Activated B cell treated with CpG ODN at 0.5 μM for 24 hours (primary cell): ENCODE results near the gene GPR107. TPM values are rescaled to one million over a fixed set of nuclear protein-coding genes. Genes with fewer than 3 reads are reported as not detected.

Experiments used
- ATAC-seq: fragments of 200-7000 bp; cut with Tn5 transposase; one replicate; pipeline ENCODE4 v1.10.0; 2021; ENCODE audit warnings: low read depth, mild to moderate bottlenecking, moderate library complexity
- CTCF ChIA-PET: fragments of 350-600 bp; sonication (Branson Sonifier 250); formaldehyde crosslinking; loops from one replicate; lab custom pipeline; 2021; ENCODE audit warnings: antibody characterized with exemption; lab: Charles Lee
- POLR2A ChIA-PET: fragments of 350-600 bp; sonication (Branson Sonifier 250); formaldehyde crosslinking; loops from one replicate; lab custom pipeline; 2021; ENCODE audit warnings: antibody characterized with exemption; lab: Charles Lee
- DNase-seq: peaks from one replicate; pipeline ENCODE4 v3.0.0; 2022
- H3K27ac Mint-ChIP-seq: one replicate; pipeline ENCODE4 v1.8.0; 2020; ENCODE audit warnings: mixed read lengths
- H3K27me3 Mint-ChIP-seq: one replicate; pipeline ENCODE4 v1.8.0; 2021; ENCODE audit warnings: mixed read lengths
- H3K36me3 Mint-ChIP-seq: one replicate; pipeline ENCODE4 v1.8.0; 2021; ENCODE audit warnings: low read depth, mixed read lengths
- H3K4me1 Mint-ChIP-seq: one replicate; pipeline ENCODE4 v1.8.0; 2021; ENCODE audit warnings: mixed read lengths
- H3K4me3 Mint-ChIP-seq: one replicate; pipeline ENCODE4 v1.8.0; 2020; ENCODE audit warnings: mild to moderate bottlenecking, mixed read lengths
- H3K9me3 Mint-ChIP-seq: one replicate; pipeline ENCODE4 v1.8.0; 2020; ENCODE audit warnings: mixed read lengths
- intact Hi-C: fragments of 100-400 bp; cut with micrococcal nuclease; formaldehyde crosslinking; loops from one replicate; pipeline ENCODE4 v1.15.1; 2024
- total RNA-seq: library from RNA; stranded (reverse); gene quantifications from 2 replicates; pipeline ENCODE4 v1.2.3, GENCODE V29; 2022
- TF ChIP-seq, protein P1 (sequence below): fragments of 200-600 bp; IDR thresholded peaks from one replicate; pipeline ENCODE4 v1.8.0; 2022; ENCODE audit warnings: antibody characterized with exemption, mild to moderate bottlenecking

Gene GPR107
- total RNA-seq, 1 donor from 2014 or later: 19.6 TPM

DNA sequence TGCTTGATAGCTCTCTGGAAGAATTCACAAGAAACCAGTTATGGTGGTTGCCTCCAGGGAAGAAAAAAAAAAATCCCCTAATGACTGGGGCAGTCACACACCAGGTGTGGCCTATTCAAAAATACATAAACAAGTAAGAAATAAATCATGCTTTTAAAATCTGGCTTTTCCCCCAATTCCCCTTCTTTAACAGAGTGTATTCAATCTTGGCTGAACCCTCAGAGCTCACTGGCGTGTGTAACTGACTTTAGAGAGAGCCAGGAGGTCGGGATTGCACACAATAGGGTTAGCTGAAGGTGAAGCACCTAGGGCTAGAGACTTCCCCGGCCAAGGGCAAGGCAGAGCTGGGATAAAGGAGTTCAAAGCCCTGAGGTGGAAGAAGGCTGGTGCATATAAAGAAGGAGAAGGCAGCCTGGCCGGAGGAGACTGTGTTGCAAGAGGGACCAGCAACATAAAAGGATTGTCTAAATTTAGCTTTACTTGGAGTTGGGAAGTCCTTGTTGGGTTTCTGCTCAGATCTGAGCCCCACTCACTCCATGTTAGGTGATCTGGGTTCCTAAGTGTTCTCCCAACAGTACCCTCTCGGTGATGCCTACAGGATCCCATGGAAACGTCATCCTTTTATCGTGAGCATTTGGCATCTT is 30.4 kb upstream of the GPR107 start:
- ATAC-seq (peak; percentile 78), DNase-seq (no peak)
- Mint-ChIP-seq H3K36me3 (peaks cover 71% of the 10 kb centered on the region), H3K9me3 (no peaks in the 10 kb centered on the region), H3K27me3 (no peaks in the 10 kb centered on the region), H3K27ac (peak overlapping the region; percentile 98), H3K4me1 (peaks cover 98% of the 10 kb centered on the region), H3K4me3 (peak overlapping the region; percentile 85)
- POLR2A ChIA-PET: interaction anchor here (0.6 to 27.3 kb wide), 15 partner anchors 4 to 138 kb away, joined by 3 to 1209 read pairs (median 10); partner anchors contain the start of genes FNBP1 and GPR107
- CTCF ChIA-PET: interaction anchor here (0.6 to 1.3 kb wide), 5 partner anchors 11 to 68 kb away, joined by 3 to 4 read pairs (median 3); no protein-coding TSS in a partner anchor
- intact Hi-C loops: loop anchor here (1.0 to 10.0 kb wide), 7 partner anchors 11 to 1702 kb away; no protein-coding TSS in a partner anchor
- TF ChIP-seq, protein P1, sequence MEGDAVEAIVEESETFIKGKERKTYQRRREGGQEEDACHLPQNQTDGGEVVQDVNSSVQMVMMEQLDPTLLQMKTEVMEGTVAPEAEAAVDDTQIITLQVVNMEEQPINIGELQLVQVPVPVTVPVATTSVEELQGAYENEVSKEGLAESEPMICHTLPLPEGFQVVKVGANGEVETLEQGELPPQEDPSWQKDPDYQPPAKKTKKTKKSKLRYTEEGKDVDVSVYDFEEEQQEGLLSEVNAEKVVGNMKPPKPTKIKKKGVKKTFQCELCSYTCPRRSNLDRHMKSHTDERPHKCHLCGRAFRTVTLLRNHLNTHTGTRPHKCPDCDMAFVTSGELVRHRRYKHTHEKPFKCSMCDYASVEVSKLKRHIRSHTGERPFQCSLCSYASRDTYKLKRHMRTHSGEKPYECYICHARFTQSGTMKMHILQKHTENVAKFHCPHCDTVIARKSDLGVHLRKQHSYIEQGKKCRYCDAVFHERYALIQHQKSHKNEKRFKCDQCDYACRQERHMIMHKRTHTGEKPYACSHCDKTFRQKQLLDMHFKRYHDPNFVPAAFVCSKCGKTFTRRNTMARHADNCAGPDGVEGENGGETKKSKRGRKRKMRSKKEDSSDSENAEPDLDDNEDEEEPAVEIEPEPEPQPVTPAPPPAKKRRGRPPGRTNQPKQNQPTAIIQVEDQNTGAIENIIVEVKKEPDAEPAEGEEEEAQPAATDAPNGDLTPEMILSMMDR: no peak

DNA sequence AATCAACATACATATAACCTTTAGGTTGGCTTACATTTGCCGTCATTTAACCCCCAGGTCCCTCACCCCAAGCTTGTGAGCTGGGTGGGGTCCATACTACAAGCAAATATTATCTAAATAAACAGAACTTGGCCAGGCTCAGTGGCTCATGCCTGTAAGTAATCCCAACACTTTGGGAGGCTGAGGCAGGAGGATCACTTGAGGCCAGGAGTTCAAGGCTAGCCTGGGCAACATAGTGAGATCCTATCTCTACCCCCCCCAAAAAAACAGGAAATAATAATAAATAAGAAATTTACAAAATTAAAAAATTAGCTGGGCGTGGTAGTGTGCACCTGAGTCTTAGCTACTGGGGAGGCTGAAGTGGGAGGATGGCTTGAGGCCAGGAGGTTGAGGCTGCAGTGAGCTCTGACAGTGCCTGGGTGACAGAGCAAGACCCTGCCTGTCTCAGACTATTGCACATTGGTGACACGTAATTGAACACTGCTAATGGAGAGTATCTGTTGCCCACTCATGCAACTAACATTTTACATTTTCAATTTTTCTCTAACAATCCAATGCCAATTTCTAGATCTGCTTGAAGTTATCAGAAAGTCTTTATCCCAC is 29.6 kb upstream of the GPR107 start:
- POLR2A ChIA-PET: interaction anchor here (1.5 to 27.3 kb wide), 10 partner anchors 5 to 139 kb away, joined by 7 to 1209 read pairs (median 16); partner anchors contain the start of genes FNBP1 and GPR107
- Mint-ChIP-seq H3K27ac (peak overlapping the region; percentile 98), H3K4me3 (peak overlapping the region; percentile 85), H3K36me3 (peaks cover 75% of the 10 kb centered on the region), H3K27me3 (no peaks in the 10 kb centered on the region), H3K9me3 (no peaks in the 10 kb centered on the region), H3K4me1 (peaks cover 100% of the 10 kb centered on the region)
- ATAC-seq: no peak
- intact Hi-C loops: loop anchor here (1.0 to 10.0 kb wide), 7 partner anchors 10 to 1701 kb away; no protein-coding TSS in a partner anchor
- DNase-seq: no peak
- TF ChIP-seq, protein P1: no peak
- CTCF ChIA-PET: no interaction called here

DNA sequence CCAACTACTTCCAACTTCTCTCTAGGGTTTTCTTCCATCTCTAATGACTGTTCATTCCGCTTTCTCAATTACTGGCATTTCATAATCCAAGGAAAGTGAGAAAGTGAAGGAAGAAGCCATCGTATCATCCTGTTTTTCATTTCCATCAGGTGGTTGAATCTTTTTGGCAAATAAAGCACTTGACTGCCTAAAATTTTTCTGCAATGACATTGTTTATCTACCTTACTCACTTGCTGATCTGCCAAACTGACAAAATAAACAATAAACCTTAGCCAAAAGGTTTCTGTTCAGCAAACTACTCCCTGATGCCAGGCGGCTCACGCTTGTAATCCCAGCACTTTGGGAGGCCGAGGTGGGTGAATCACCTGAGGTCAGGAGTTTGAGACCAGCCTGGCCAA is 29.1 kb upstream of the GPR107 start:
- POLR2A ChIA-PET: interaction anchor here (2.3 to 27.3 kb wide), 6 partner anchors 5 to 140 kb away, joined by 12 to 1209 read pairs (median 350); partner anchors contain the start of gene FNBP1
- peak overlapping the region; percentile 98 for H3K27ac Mint-ChIP-seq
- CTCF ChIA-PET: no interaction called here
- no peaks in the 10 kb centered on the region for H3K27me3 Mint-ChIP-seq
- TF ChIP-seq, protein P1: no peak
- DNase-seq: no peak
- intact Hi-C loops: loop anchor here (10.0 kb wide), 1 partner anchor 1700 kb away; no protein-coding TSS in a partner anchor
- H3K9me3 Mint-ChIP-seq: no peaks in the 10 kb centered on the region
- H3K36me3 Mint-ChIP-seq: peaks cover 76% of the 10 kb centered on the region
- peak overlapping the region; percentile 85 for H3K4me3 Mint-ChIP-seq
- ATAC-seq: no peak
- H3K4me1 Mint-ChIP-seq: peaks cover 100% of the 10 kb centered on the region

DNA sequence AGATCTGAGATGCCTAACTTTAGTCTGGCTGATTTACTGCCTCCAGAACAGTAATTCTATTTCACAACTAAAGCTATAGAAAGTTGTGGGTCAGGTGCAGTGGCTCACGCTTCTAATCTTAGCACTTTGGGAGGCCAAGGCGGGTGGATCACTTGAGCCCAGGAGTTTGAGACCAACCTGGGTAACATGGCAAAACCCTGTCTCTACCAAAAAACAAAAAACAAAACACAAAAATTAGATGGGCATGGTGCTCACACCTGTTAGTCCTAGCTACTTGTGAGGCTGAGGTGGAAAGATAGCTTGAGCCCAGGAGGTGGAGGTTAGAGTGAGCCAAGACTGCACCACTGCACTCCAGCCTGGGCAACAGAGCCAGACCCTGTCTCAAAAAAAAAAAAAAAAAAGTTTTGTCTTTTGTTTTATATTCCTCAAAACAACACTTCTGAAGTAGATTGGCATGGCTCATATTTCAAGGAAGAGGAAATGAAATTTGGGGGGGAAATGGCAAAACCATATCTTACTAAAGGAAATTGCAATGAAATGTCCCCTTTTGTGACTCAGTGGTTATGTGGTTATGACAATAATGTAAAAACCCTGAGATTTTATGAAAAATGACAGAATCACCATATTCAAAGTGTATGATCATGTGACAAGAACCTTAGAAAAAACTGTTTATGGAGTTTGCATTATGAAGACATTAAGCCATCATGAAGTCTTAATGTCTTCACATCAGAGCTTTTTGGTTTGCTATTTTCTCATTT is 26.9 kb upstream of the GPR107 start:
- Mint-ChIP-seq H3K27ac (peak overlapping the region; percentile 98), H3K27me3 (no peaks in the 10 kb centered on the region), H3K36me3 (peaks cover 66% of the 10 kb centered on the region), H3K4me3 (peak overlapping the region; percentile 85), H3K9me3 (no peaks in the 10 kb centered on the region), H3K4me1 (peaks cover 100% of the 10 kb centered on the region)
- ATAC-seq (no peak), DNase-seq (no peak)
- CTCF ChIA-PET: interaction anchor here (1.0 kb wide), 1 partner anchor 19 kb away, joined by 4 read pairs; no protein-coding TSS in a partner anchor
- POLR2A ChIA-PET: interaction anchor here (0.9 to 27.3 kb wide), 9 partner anchors 7 to 138 kb away, joined by 3 to 1209 read pairs (median 6); partner anchors contain the start of genes FNBP1 and GPR107
- TF ChIP-seq, protein P1: no peak
- intact Hi-C loops: loop anchor here (1.0 to 10.0 kb wide), 2 partner anchors 12 to 1698 kb away; no protein-coding TSS in a partner anchor
